Uterus (tissue), 2 donors: ENCODE data around the gene BCL2L14.

Source experiments
- CTCF ChIP-seq, 4 experiments: fragments of 200-600 bp in 2 of 4; fragments of 450-650 bp in 2 of 4; sonication (generic) in 2 of 4; IDR thresholded peaks; one replicate each; pipeline ENCODE4 v1.5.1; 2016 to 2019; ENCODE audit warnings: antibody characterized with exemption in 4 of 4, mild to moderate bottlenecking in 2 of 4, moderate library complexity in 1 of 4
- POLR2A ChIP-seq, 2 donors: fragments of 450-650 bp; IDR thresholded peaks; one replicate each; pipeline ENCODE4 v1.6.1; 2016; ENCODE audit warnings: antibody characterized with exemption in 2 of 2, mild to moderate bottlenecking in 1 of 2, moderate library complexity in 1 of 2

GRCh38 chr12:12047682-12048081 is 23.1 kb upstream of the BCL2L14 start:
- TF ChIP-seq POLR2A (IDR thresholded peaks at IDR 0.05) (no peak), CTCF (IDR thresholded peaks at IDR 0.05) (no peak)
